Measurements from ENCODE around the gene FOXP1.
"Not testable (repeated sequence)": the region's sequence is repeated elsewhere in the genome, so short reads cannot be mapped to it uniquely, and the experiment has no call there.

FOXP1 gene

DNA sequence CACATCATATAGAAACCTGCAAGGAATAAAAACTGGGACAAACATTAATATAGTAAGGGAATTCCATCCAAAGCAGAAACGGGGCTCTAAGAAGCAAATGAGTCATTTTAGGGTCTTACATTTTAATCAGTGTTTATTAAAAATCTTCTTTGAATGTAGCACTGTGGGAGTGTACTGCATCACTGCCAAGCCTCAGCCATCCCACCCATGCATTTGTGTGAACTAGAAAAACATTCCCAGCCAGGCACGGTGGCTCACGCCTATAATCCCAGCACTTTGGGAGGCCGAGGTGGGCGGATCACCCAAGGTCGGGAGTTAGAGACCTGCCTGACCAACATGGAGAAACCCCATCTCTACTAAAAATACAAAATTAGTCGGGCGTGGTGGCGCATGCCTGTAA is 57.1 kb downstream of the FOXP1 start:
- DNase-seq: not testable (repeated sequence)

DNA sequence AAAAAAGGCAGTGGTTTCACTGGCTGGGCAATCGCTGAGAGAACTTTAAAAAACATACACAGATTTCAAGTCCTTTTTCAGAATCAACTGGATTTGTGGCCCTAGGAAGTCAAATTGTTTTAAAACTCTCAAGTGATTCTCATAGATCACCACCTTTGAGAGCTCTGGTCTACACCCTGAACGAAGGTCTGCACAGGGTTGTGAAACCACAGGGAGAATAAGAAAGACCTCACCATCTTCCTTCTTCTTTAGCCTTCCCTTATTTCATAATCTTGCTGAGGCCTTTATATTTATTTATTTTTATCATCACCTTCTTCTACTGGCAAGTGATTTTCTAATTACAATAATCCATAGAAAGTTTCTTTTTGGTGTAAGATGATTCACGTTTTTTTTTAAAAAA is 58.1 kb downstream of the FOXP1 start:
- no peak for DNase-seq

DNA sequence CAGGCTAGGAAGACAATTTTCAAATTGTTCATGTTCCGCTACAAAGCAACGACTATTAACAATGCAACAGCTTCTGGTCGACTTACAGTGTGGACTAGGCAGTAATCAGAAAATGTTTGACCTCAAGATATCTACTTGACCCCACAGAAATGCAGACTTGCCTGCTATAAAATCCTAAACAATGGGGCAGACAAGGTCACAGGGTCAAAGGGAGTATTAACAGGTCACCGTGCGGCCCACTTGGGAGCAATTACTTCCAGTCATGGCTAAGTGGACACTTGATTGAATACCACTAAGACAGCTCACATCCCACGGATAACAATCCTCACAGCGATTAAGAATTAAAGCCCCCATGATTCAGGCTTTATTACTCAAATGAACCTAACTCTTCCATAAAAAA is 58.9 kb downstream of the FOXP1 start:
- no peak for DNase-seq

DNA sequence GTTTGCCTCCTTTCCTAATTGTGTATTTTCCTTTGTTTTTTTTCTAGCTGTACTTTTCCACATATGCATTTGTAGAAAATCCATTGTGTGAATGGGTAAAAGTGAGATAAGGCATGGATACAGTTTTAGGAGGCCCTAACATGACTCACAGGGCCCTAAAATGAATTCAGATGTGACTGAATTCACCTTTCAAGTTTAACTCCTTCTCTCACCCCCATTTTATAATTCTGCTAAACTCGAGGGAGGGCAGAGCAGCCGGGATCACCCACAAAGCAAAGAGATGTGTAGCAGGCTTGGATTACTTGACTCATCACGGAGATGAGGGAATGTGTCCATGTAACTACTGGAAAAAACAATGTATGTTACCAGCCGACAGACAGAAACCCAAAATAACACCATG is 59.9 kb downstream of the FOXP1 start:
- DNase-seq: no peak

DNA sequence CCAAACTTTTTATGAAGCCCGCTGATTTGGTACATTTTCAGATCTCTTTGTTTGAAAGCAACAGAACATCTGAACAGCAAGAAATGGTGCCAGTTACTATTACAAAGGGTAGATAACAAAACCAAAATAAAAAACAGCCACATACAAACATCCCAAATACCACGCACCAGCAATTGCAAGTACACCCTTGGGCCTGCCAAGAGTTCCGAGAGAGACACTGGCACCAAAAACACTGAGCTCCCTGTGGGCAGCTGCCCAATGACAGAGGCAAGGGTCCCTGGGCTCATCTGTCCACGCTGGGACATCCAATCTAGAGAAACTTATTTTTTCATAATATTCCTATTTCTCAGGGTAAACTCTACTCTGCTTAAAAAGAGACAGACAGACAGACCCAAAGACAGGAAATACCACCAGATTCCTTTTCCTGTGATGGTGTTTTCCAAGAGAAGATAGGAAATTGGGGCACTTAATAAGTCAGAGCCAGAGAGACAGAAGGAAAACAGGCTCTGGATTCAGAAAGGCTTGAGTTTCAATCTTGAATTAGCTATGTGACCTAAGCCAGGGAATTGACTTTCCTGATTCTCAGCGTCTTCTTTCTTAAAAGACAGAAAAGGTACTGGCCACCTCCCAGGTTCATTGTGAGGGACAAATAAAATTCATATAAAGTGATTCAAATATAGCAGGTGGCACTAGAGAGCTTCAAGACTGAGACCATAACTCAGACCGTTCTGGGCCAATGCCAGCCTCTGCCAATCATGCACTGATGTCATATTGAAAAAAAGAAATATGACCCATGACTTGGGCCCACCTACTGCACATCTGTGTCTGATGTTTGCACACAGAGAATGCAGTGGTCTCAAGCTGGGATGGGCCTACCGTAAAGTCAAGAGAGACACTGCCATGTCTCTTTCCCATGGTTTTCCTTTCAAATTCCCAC is 61.3 kb downstream of the FOXP1 start:
- DNase-seq: no peak

DNA sequence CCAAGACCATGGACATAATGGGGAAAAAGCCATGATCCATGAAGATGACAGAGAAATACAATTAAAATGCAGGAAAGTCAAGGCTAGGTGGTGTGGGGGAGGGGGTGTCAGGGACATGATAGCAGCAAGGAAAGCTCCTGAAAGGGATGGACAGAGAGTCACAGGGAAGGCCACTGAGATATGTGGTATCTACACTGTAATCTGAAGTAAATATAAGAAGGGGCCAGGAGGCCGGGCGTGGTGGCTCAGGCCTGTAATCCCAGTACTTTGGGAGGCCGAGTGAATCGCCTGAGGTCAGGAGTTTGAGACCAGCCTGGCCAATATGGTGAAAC is 62.5 kb downstream of the FOXP1 start:
- DNase-seq: no peak

DNA sequence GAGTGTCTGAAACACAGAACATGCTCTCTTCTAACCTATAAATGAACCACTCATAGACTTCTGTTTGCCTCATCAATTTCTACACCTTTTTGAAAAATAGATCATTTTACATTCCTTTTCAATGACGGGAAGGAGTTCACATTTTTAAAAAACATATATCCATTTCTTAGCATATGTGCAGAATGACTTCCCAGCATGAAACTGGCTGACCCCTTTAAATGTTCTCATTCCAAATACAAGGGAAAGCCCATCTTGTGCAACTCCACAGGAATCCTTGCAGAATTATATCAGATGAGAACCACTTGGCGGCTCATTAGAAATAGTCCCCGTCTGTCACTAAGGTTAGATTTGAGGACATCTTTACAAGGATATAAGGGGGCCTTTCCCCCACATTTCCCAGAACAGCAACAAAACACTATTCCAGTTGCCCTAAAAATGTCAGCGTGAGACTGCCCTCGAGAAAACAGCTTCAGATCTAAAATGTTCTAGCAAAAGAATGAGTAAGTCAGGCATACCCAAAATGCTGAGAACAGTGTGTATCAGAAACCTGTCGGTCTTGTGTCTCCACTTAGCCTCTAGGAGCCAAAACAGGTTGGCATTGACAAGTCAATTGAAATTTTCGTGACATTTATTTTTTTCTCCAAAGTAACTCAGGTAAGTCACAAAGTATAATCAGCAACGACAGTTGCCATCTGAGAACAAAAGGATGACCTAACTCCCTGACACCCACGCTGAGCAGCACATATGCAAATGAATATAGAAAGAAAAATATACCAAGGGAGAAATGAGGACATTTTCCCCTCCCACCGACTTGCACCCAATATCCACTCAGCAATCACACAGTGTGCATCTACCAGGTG is 63.1 kb downstream of the FOXP1 start:
- DNase-seq: no peak

DNA sequence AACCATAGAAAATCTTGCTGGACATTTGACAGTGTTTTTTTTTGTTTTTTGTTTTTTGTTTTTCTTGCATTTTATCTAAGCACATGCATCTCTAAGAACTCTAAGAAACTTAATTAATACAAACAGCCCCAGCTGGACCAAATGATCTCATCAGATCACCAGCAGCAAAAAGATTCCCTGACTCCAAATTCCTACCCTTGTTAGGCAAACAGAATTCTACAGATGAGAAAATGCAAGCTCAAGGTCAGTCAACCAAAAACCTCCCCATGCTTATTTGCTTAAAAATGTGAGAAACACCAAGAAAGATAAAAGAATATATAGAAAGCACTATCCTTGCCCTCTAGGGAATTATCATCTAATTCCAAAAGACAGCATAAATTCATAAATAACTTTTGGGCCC is 65.4 kb downstream of the FOXP1 start:
- no peak for DNase-seq

DNA sequence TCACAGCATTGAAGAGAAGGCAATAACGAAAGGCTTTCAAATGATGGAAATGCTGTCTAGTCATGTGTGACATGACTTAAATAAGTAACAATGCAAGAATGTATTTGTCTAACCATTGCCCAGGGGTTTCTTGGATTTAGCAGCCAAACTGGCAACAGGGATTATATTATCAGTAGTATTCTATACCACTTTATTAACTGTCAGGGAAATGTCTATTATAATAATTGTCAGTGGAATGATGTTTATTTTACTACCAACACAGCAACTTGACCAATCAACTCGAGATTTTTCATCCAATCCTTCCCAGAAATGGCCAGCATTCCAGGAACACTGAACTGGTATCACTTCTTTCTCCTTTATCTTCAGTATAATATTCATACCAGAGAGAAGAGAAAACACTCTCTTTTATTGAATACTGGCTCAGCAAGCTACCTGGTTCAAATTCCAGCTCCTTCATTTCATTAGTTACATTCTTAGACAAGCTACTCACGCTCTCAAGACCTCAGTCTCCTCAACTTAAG is 66.2 kb downstream of the FOXP1 start:
- no peak for DNase-seq

DNA sequence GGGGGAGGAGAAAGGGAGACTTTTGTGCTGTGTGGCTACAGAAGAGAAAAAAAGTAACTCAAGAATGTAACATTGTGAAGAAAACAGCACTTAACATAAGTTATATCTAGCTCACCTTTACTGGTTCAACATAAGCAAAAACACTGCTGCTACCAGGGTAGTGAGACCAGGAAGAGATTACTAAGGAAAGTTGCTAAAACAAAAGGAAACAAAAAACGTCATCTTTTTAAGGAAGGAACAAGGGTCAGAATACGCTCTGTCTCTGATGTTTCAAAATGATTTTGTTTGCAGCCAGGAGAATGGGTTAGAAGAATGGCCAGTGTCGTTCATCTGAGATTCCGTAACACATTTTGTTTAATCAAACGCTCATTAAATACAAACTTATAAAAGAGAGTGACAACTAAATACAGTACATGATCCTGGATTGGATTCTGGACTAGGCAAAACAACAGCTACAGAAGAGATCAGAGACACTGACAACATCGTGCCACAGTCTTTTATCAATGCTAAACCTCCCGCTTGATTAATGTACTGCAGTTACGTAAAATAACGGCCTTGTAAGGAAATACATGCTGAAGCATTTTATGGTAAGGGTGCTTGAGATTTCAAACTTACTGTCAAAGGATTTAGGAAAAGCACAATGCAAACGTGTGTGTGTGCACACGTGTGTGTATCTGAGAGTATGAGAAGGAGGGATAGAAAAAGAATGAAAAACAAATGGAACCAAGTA is 67.7 kb downstream of the FOXP1 start:
- no peak for DNase-seq

DNA sequence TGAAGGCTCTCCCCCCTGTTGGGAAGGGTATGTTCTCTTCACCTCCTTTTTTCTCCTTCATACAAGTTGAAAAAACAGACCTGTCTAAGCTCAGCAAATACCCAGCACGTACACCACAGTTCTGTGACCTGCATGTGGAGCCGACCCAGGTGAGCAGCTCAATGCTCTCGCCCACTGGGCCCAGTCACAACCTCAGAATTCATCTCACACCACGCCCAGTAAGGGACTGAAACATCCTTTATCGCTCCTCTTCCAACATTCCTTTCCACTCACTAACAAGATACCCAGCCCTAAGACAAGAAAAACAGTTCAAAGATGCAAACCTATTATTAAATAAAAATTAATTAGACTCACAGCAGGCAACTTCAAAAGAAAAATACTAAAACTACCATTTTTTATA is 68.9 kb downstream of the FOXP1 start:
- DNase-seq: no peak

DNA sequence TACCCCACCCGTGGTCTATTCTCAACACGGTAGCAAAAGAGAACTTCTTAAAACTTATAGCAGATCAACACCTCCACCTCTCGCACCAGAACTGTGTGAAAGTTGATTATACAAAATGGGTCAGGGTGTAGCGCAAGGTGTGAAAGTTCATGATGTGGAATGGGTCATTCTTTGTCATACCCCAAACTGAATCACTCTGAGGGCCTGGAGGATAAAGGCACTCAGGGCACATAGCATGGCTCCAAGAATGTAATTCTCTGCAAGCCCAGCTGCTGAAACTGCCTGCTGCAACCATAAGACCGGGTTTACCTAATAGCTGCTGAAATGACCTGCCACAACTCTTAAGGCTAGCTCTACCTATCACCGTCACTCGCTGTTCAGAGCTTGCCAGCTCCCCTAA is 70.0 kb downstream of the FOXP1 start:
- DNase-seq: no peak

DNA sequence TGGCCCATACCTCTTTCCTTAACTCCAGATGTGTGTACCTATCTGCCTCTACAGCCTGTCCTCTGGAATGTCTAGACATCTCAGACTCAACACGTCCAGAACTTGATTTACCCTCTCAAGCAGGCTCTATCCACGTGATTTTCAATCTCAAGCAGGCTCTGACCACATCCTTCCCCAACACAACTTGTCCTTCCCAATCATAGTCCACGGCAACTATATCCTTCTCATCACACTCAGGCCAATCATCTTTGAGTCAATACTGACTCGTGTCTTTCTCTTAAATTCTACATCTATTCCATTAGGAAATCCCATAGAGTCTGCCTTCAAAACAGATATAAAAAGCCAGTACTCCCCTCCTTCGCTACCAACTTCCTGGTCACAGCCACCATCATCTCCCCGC is 70.4 kb downstream of the FOXP1 start:
- DNase-seq: no peak

DNA sequence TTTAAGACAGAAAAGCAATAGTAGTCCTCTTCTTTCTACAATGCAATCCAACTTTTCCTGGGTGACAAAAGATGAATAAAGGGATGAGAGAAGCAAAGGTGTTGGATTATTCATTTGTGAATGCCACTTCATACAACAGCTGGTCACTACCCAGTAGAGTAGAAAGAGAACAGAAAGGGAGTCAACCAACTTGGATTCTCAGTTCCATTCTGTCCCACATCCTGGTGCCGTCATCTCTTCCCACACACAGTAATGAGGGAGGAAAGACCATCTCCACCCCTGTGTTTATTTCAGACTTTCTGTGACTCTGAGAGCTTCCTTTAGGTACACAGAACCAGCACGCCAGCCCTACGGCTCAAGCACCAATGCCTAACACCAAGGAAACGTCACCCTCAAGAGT is 71.0 kb downstream of the FOXP1 start:
- DNase-seq: no peak

DNA sequence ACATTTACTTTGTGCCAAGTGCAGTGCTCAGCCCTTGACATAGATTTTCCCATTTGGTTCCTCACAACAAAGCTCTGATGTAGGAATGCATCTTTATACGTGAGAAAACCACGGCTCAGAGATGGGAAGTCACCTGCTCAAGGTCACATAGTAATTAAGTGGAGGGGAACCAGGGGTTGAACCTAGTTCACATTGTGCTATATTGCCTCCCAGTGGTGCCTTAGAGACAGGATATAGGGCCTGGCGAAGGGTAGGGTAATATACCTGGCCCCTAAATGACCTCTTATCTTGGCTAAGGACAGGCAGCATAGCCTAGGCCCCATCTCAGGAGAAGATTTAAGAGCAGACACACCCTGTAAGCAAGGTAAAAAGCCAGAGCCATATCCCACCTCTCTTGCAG is 71.5 kb downstream of the FOXP1 start:
- DNase-seq: no peak

DNA sequence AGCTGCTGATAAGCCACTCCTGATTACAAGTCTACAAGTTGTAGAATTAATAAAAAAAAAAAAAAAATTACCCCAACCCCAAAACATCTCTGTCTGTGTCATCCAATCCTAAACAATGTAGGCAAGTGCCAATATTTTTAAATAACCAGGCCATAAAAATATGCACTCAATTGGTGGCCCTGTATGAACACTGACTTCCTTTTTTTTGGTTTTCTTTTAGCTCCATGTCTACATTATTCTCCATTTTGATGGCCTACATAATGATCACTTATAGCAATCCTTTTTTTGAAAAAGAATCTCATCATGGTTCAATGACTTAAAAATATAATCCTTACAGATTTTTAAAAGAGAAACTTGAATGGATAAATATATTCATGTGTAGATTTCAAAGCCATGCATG is 72.1 kb downstream of the FOXP1 start:
- no peak for DNase-seq

DNA sequence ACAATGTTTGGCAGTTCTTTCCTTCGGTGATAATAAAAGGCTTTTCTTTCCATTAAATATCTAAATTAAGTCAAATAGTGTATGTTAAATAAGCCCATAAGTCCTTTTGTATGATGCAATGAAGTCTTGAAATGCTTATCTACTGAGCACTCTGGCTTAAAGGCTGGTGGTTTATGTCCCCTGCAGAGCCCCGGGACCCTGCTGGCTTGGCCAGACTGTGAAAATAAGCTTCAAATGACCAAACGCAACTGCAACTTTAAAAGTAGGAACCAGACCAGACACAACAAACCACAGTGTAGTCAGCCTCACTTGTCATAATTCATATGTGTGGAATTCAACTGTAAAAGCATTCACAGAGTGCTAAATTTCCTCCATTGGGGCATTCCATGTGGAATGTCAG is 72.5 kb downstream of the FOXP1 start:
- no peak for DNase-seq

DNA sequence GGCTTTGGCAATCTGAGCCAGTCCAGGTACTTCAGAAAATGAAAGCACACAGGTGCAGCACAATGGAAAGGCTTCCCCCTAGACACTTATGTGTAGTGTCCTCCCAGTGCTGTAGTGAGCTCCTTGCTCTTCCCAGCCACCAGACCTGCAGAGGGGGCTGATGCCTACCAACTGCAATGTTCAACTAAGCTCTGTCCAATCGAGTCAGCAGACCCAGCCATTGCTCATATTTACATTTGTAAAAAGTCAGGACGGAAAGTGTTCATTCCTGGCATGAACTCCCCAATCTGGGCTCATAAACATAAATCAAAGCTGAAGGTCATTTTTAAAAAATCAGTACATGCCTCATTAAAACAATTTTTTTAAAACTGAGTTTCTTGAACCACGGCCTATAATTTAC is 73.0 kb downstream of the FOXP1 start:
- no peak for DNase-seq

DNA sequence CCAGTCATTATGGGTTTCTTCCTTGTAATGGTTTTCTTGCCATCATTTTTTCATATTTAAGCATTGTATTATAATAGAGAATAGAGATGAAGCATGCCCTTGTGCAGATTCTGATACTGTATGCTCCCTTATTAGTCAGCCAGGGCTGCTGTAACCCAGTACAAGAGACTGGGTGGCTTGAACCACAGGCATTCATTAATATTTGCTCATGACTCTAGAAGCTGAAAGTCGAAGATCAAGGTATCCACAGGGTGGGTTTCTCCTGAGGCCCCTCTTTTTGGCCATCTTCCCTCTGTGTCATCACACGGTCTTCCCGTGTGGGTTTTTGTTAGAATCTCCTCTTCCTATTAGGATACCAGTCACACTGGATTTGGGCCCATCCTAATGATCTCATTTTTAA is 74.5 kb downstream of the FOXP1 start:
- no peak for DNase-seq

DNA sequence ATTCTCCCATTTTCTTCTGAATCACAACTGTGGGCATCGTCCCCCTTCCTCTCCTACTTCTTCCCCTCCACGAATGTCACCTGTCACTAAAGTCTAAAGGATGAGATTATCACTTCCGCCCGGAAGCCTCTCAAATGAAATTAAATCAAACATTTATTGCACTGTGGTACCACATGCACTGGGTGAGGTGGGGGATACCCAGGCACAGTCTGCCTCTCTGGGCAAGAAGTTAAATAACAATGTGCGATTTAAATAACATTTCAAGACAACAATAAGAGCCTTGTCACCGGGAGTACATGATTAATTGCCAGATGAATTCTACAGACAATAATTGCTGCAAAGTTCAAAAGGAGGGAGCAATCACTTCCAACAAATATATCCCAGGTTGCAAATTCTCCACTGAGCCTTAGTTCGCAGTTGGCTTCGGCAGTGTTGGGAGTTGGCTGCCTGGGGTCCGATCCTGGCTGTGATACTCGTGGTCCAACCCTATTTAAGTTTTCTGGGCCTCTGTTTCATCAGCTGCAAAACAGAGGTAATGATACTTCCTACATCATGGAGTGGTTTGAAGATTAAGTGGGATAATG is 77.7 kb downstream of the FOXP1 start:
- DNase-seq: no peak

DNA sequence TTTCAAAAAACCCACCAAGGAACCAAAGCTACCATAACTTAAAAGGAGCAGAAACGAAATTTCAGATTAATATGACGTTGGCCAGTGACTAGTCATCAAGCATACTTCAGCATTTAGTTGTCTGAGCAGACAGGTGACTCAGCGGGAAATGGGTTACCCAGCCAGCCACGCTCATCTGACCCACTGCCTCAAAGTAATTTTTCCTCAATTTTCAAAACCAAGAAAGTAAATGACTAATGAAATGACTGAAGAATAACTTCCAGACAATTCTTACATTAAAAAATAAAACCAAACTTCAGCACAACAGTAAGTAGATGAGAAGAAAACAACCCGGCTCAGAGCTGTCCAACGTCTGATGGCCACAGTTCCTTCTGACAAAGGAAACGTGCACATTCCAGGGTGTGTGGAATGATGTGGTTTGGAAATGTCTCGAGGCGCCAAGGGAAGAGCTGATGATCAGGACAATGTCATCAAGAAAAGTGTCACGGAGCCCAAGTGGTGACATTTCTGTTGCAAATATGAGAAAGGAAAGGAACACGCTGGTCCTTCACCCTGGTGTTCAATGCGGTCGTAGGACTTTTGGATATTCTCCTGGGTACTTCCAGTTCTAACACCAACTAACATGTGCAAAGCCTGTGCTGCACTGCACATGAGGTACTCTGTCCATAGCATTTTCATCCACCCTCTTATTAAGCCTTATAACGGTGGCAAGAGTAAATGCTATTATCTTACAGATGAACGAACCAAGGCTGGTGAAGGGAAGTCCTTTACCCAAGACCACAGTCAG is 79.1 kb downstream of the FOXP1 start:
- no peak for DNase-seq
